ENCODE data around the gene RECK. TPM values are rescaled to one million over a fixed set of nuclear protein-coding genes. Genes with fewer than 3 reads are reported as not detected.

Gene RECK
- total RNA-seq, 4 donors from 2014 or later = 2.1 to 9.7 (median 3.7) TPM

- no peak overlapping the region for H3K4me3 ChIP-seq (ENCODE audit: low read depth, poor library complexity, severe bottlenecking)
- intact Hi-C loops (cut with DNase I; ENCODE audit: low total_unique reads) = no loop called here
- 59 to 68% methylated on average over 3 of the region's 3 CpGs for WGBS, 2 donors
- no peak for TF ChIP-seq CTCF (IDR thresholded peaks at IDR 0.05)
- TF ChIP-seq POLR2A (IDR thresholded peaks at IDR 0.05) = no peak
- no peak for DNase-seq (ENCODE audit: low spot score in 2 of 2)
Observed at GRCh38 chr9:36053971-36054370, 17.3 kb downstream of the RECK start.

- no peak for DNase-seq (ENCODE audit: low spot score in 2 of 2)
- intact Hi-C loops (cut with DNase I; ENCODE audit: low total_unique reads) = no loop called here
- WGBS, 2 donors = 31 to 38% methylated on average over 3 of the region's 3 CpGs
Observed at GRCh38 chr9:36056896-36057295, 20.2 kb downstream of the RECK start.

GRCh38 chr9:36063804-36064447 is 27.2 kb downstream of the RECK start:
- TF ChIP-seq POLR2A (IDR thresholded peaks at IDR 0.05) = no peak
- no peak for TF ChIP-seq CTCF (IDR thresholded peaks at IDR 0.05)
- intact Hi-C loops (cut with DNase I; ENCODE audit: low total_unique reads) = no loop called here
- no peak for DNase-seq (ENCODE audit: low spot score in 2 of 2)
- no peak overlapping the region for H3K4me3 ChIP-seq (ENCODE audit: low read depth, poor library complexity, severe bottlenecking)
- WGBS, 2 donors = 89 to 91% methylated on average over 2 of the region's 2 CpGs

More at GRCh38 chr9:36056896-36057295, 20.2 kb downstream of the RECK start:
- TF ChIP-seq POLR2A (IDR thresholded peaks at IDR 0.05) (no peak), CTCF (IDR thresholded peaks at IDR 0.05) (no peak)
- H3K4me3 ChIP-seq (ENCODE audit: low read depth, poor library complexity, severe bottlenecking) = no peak overlapping the region

- 59 to 66% methylated on average over 1 of the region's 1 CpG for WGBS, 2 donors
- no peak for TF ChIP-seq CTCF (IDR thresholded peaks at IDR 0.05)
- TF ChIP-seq POLR2A (IDR thresholded peaks at IDR 0.05) = no peak
- intact Hi-C loops (cut with DNase I; ENCODE audit: low total_unique reads) = no loop called here
- DNase-seq (ENCODE audit: low spot score in 2 of 2) = no peak
- H3K4me3 ChIP-seq (ENCODE audit: low read depth, poor library complexity, severe bottlenecking) = no peak overlapping the region
Observed at GRCh38 chr9:36064448-36065037, 27.8 kb downstream of the RECK start.

GRCh38 chr9:36074055-36074454 is 37.3 kb downstream of the RECK start:
- intact Hi-C loops (cut with DNase I; ENCODE audit: low total_unique reads) = no loop called here
- no peak for DNase-seq (ENCODE audit: low spot score in 2 of 2)
- TF ChIP-seq CTCF (IDR thresholded peaks at IDR 0.05) = no peak
- no peak for TF ChIP-seq POLR2A (IDR thresholded peaks at IDR 0.05)
- H3K4me3 ChIP-seq (ENCODE audit: low read depth, poor library complexity, severe bottlenecking) = no peak overlapping the region
- WGBS, 2 donors = 95 to 100% methylated on average over 1 of the region's 1 CpG

Data from lower leg skin (tissue), 4 donors.